ENCODE measurements around the gene KCP. TPM values are rescaled to one million over a fixed set of nuclear protein-coding genes. Genes with fewer than 3 reads are reported as not detected.

Gene KCP
- total and polyA plus RNA-seq, 2 of the 13 experiments (the other 11 are each of a cell fraction or from before 2014, with no cell fraction given) = 0.37 to 1.0 TPM

- no peaks in the 10 kb centered on the region for H3K79me2 ChIP-seq (ENCODE audit: insufficient read depth, low read length)
- in situ Hi-C loops (cut with HindIII; ENCODE audit: extremely low pct_ligation_motif_present, low pct_unique_long_range_greater_than_20kb) (no loop called here), intact Hi-C loops (cut with micrococcal nuclease; ENCODE audit: unreplicated experiment) (no loop called here)
- H3K36me3 ChIP-seq (replicated peaks in 1 of 2; ENCODE audit: control insufficient read depth in 1 of 2, insufficient read depth in 2 of 2, low read length in 2 of 2) = no peaks in the 10 kb centered on the region
- 40% methylated on average over 1 of the region's 19 CpGs for WGBS (ENCODE audit: low lambda C conversion rate)
- ATAC-seq (no peak), FAIRE-seq (no peak), DNase-seq (ENCODE audit: low spot score) (no peak)
- no peaks in the 10 kb centered on the region for H3K9me3 ChIP-seq (ENCODE audit: low read length)
- ChIA-PET POLR2A (no interaction called here), CTCF (ENCODE audit: low intra/inter-chr PET ratio, low total read pairs) (no interaction called here)
- H3K4me2 ChIP-seq (ENCODE audit: low read depth, low read length) = no peak overlapping the region
- H3K4me3 ChIP-seq (replicated peaks in 1 of 3; ENCODE audit: insufficient read depth in 1 of 3, low read depth in 2 of 3, low read length in 3 of 3) = no peak overlapping the region
- no peak overlapping the region for H3K27ac ChIP-seq (ENCODE audit: extremely low read length, insufficient read depth, low read length)
- TF ChIP-seq RORA (CRISPR knock-in tag; IDR thresholded peaks at IDR 0.05) = no peak
- TF ChIP-seq ZNF660 (CRISPR knock-in tag; IDR thresholded peaks at IDR 0.05; ENCODE audit: borderline replicate concordance, low read depth) = no peak
- no peak for TF ChIP-seq ZNF235 (CRISPR knock-in tag; IDR thresholded peaks at IDR 0.05; ENCODE audit: borderline replicate concordance)
- TF ChIP-seq UBTF (CRISPR knock-in tag; IDR thresholded peaks at IDR 0.05) = no peak
- TF ChIP-seq ZNF577 (CRISPR knock-in tag; IDR thresholded peaks at IDR 0.05; ENCODE audit: borderline replicate concordance, low read depth) = no peak
- no peak for TF ChIP-seq ZNF564 (CRISPR knock-in tag; IDR thresholded peaks at IDR 0.05)
- no peak for TF ChIP-seq FOXO4 (CRISPR knock-in tag; conservative IDR thresholded peaks at IDR 0.05)
- no peak for TF ChIP-seq ZBTB25 (CRISPR knock-in tag; IDR thresholded peaks at IDR 0.05)
- no peak for TF ChIP-seq MAF1 (CRISPR knock-in tag; IDR thresholded peaks at IDR 0.05; ENCODE audit: borderline replicate concordance)
- no peak for TF ChIP-seq ZFY (CRISPR knock-in tag; IDR thresholded peaks at IDR 0.05)
- no peak for TF ChIP-seq ZNF891 (CRISPR knock-in tag; IDR thresholded peaks at IDR 0.05)
- no peak for TF ChIP-seq PHF5A (CRISPR knock-in tag; IDR thresholded peaks at IDR 0.05; ENCODE audit: low read depth, unreplicated experiment)
- TF ChIP-seq ZNF678 (CRISPR knock-in tag; IDR thresholded peaks at IDR 0.05) = no peak
- no peak for TF ChIP-seq ZNF557 (CRISPR knock-in tag; IDR thresholded peaks at IDR 0.05)
- TF ChIP-seq ZNF230 (CRISPR knock-in tag; IDR thresholded peaks at IDR 0.05) = no peak
- no peak for TF ChIP-seq ZNF614 (CRISPR knock-in tag; IDR thresholded peaks at IDR 0.05; ENCODE audit: borderline replicate concordance)
- TF ChIP-seq KAT2B (IDR thresholded peaks at IDR 0.05; ENCODE audit: borderline replicate concordance, low read depth, low read length) = no peak
- no peak for TF ChIP-seq FOXC1 (CRISPR knock-in tag; IDR thresholded peaks at IDR 0.05; ENCODE audit: borderline replicate concordance)
- H3K9ac ChIP-seq (ENCODE audit: insufficient read depth, low read depth, low read length) = no peak overlapping the region
- peaks cover 7 to 20% of the 10 kb centered on the region in 2 experiments; a peak in 2 of 5 replicates for H3K27me3 ChIP-seq (ENCODE audit: control insufficient read depth in 1 of 2, insufficient read depth in 2 of 2, low read length in 2 of 2)
- no peak overlapping the region for H2AFZ ChIP-seq (ENCODE audit: low read length)
- BruUV-seq (replicated peaks) = no TSS peak
- H3K4me1 ChIP-seq (ENCODE audit: insufficient read depth, low read length) = peaks cover 11% of the 10 kb centered on the region
- no peaks in the 10 kb centered on the region for H4K20me1 ChIP-seq (ENCODE audit: insufficient read depth, low read length)
Observed at GRCh38 chr7:128845987-128846386, 64.5 kb downstream of the KCP start.
